ENCODE results near the gene WDFY2. TPM values are rescaled to one million over a fixed set of nuclear protein-coding genes. Genes with fewer than 3 reads are reported as not detected.

The WDFY2 gene
- total and polyA plus RNA-seq, 2 experiments from 2014 or later = 11.4 to 24.0 TPM

DNA sequence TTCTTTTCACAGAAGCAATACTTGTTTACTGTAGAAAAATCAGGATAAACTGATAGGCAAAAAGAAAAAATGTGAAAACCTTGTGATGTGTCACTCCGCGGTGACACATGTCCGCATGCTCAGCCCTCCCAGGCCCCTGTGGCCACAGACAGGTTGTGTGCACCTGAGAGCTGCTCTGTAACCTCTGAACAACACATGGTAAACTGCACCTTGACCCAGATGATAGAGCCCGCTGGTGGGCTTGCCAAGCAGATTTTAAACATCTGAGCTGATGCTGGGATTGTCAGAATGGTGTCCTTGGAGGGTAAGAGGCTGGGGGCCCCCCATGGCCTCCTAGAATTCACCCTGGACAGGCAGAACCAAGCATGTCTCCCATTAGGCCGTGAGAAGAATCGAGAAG lies 185.9 kb downstream of the WDFY2 start (continued):
- TF ChIP-seq CTCF (conservative IDR thresholded peaks at IDR 0.05; ENCODE audit: low read depth in 2 of 2) (no peak), JUNB (IDR thresholded peaks at IDR 0.05; ENCODE audit: unreplicated experiment) (no peak), ZNF114 (CRISPR knock-in tag; IDR thresholded peaks at IDR 0.05) (no peak), ZNF331 (CRISPR knock-in tag; IDR thresholded peaks at IDR 0.05; ENCODE audit: low read depth) (no peak), EZH2 (IDR thresholded peaks at IDR 0.05; ENCODE audit: low read depth, unreplicated experiment) (no peak), CREB1 (CRISPR knock-in tag; IDR thresholded peaks at IDR 0.05; ENCODE audit: low read depth) (no peak), POLR2AphosphoS5 (IDR thresholded peaks at IDR 0.05; ENCODE audit: low read depth) (no peak), STAT1 (IDR thresholded peaks at IDR 0.05; ENCODE audit: unreplicated experiment) (no peak)
- TF ChIP-seq, protein P1, sequence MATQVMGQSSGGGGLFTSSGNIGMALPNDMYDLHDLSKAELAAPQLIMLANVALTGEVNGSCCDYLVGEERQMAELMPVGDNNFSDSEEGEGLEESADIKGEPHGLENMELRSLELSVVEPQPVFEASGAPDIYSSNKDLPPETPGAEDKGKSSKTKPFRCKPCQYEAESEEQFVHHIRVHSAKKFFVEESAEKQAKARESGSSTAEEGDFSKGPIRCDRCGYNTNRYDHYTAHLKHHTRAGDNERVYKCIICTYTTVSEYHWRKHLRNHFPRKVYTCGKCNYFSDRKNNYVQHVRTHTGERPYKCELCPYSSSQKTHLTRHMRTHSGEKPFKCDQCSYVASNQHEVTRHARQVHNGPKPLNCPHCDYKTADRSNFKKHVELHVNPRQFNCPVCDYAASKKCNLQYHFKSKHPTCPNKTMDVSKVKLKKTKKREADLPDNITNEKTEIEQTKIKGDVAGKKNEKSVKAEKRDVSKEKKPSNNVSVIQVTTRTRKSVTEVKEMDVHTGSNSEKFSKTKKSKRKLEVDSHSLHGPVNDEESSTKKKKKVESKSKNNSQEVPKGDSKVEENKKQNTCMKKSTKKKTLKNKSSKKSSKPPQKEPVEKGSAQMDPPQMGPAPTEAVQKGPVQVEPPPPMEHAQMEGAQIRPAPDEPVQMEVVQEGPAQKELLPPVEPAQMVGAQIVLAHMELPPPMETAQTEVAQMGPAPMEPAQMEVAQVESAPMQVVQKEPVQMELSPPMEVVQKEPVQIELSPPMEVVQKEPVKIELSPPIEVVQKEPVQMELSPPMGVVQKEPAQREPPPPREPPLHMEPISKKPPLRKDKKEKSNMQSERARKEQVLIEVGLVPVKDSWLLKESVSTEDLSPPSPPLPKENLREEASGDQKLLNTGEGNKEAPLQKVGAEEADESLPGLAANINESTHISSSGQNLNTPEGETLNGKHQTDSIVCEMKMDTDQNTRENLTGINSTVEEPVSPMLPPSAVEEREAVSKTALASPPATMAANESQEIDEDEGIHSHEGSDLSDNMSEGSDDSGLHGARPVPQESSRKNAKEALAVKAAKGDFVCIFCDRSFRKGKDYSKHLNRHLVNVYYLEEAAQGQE (IDR thresholded peaks at IDR 0.05; ENCODE audit: unreplicated experiment) = no peak

GRCh38 chr13:51770681-51771417 lies 186.6 kb downstream of the WDFY2 start:
- H3K4me2 ChIP-seq = no peak overlapping the region
- ATAC-seq = no peak; the same call in 2 of the 3 replicates
- Mint-ChIP-seq H3K4me1 (peaks cover 33% of the 10 kb centered on the region), H3K9me3 (no peaks in the 10 kb centered on the region), H3K27ac (no peak overlapping the region), H3K27me3 (ENCODE audit: insufficient read depth, low read depth, poor library complexity) (peaks cover 23% of the 10 kb centered on the region), H3K4me3 (no peak overlapping the region; the same call in 2 of the 3 replicates), H3K36me3 (ENCODE audit: low read depth) (no peaks in the 10 kb centered on the region; the same call in 2 of the 3 replicates)
- 0 out of 2 replicates have a peak, but pooled peaks cover 3% of the 10 kb centered on the region for H3K36me3 ChIP-seq (ENCODE audit: insufficient read depth)
- no peak overlapping the region for H3K4me3 ChIP-seq
- no peak overlapping the region for H2AFZ ChIP-seq
- no peak overlapping the region; the same call in 1 of the 2 replicates for H3K27ac ChIP-seq (ENCODE audit: low read depth)
- no peak for DNase-seq (ENCODE audit: low spot score)
- H3F3A ChIP-seq (replicated peaks; ENCODE audit: low read depth) = 0 out of 2 replicates have a peak, but pooled peaks cover 4% of the 10 kb centered on the region
- H3K27me3 ChIP-seq (ENCODE audit: insufficient read depth) = no peaks in the 10 kb centered on the region
- H4K20me1 ChIP-seq (replicated peaks; ENCODE audit: insufficient read depth) = no peaks in the 10 kb centered on the region
- no peaks in the 10 kb centered on the region for H3K79me2 ChIP-seq (replicated peaks; ENCODE audit: insufficient read depth)
- no peaks in the 10 kb centered on the region for H3K9me2 ChIP-seq (ENCODE audit: insufficient read depth)
- H3K4me1 ChIP-seq (ENCODE audit: insufficient read depth) = peaks cover 19% of the 10 kb centered on the region
- TF ChIP-seq NANOG (IDR thresholded peaks at IDR 0.05; ENCODE audit: borderline replicate concordance) (no peak), ZNF331 (CRISPR knock-in tag; IDR thresholded peaks at IDR 0.05; ENCODE audit: low read depth) (no peak), ZNF462 (CRISPR knock-in tag; IDR thresholded peaks at IDR 0.05) (no peak), EZH2 (IDR thresholded peaks at IDR 0.05; ENCODE audit: low read depth, unreplicated experiment) (no peak), CREB1 (CRISPR knock-in tag; IDR thresholded peaks at IDR 0.05; ENCODE audit: low read depth) (no peak)
- TF ChIP-seq, protein P2, sequence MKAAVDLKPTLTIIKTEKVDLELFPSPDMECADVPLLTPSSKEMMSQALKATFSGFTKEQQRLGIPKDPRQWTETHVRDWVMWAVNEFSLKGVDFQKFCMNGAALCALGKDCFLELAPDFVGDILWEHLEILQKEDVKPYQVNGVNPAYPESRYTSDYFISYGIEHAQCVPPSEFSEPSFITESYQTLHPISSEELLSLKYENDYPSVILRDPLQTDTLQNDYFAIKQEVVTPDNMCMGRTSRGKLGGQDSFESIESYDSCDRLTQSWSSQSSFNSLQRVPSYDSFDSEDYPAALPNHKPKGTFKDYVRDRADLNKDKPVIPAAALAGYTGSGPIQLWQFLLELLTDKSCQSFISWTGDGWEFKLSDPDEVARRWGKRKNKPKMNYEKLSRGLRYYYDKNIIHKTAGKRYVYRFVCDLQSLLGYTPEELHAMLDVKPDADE (IDR thresholded peaks at IDR 0.05) = no peak
